ENCODE results near the gene CEP170. TPM values are rescaled to one million over a fixed set of nuclear protein-coding genes. Genes with fewer than 3 reads are reported as not detected.

Gene CEP170
- total RNA-seq, 4 donors from 2014 or later: 10.6 to 37.5 (median 16.6) TPM

DNA sequence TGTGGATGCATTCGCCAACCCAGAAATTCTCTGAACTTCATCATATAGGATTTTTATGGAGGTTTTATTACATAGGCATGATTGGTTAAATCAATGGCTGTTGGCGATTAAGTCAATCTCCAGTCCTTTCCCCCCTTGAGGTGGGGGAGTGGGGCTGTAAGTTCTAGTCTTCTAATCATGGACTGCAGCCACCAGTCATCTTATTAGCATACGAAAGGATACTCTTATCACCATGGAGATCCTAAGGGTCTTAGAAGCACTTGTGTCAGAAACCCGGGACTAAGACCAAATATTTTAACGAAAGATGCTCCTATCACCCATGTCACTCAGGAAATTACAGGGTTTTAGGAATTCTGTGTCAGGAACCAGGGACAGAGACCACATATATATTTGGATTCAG is 37.0 kb upstream of the CEP170 start:
- 94% methylated on average over 5 of the region's 5 CpGs for WGBS
- H3K4me1 ChIP-seq: peaks cover 5% of the 10 kb centered on the region
- peaks cover 48% of the 10 kb centered on the region for H3K36me3 ChIP-seq
- no peak for DNase-seq (ENCODE audit: low spot score in 2 of 2)
- TF ChIP-seq, protein P1, sequence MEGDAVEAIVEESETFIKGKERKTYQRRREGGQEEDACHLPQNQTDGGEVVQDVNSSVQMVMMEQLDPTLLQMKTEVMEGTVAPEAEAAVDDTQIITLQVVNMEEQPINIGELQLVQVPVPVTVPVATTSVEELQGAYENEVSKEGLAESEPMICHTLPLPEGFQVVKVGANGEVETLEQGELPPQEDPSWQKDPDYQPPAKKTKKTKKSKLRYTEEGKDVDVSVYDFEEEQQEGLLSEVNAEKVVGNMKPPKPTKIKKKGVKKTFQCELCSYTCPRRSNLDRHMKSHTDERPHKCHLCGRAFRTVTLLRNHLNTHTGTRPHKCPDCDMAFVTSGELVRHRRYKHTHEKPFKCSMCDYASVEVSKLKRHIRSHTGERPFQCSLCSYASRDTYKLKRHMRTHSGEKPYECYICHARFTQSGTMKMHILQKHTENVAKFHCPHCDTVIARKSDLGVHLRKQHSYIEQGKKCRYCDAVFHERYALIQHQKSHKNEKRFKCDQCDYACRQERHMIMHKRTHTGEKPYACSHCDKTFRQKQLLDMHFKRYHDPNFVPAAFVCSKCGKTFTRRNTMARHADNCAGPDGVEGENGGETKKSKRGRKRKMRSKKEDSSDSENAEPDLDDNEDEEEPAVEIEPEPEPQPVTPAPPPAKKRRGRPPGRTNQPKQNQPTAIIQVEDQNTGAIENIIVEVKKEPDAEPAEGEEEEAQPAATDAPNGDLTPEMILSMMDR (IDR thresholded peaks at IDR 0.05): no peak
- TF ChIP-seq EP300 (IDR thresholded peaks at IDR 0.05): no peak
- TF ChIP-seq POLR2A (IDR thresholded peaks at IDR 0.05): no peak
- TF ChIP-seq POLR2AphosphoS5 (IDR thresholded peaks at IDR 0.05): no peak
- no peak overlapping the region for H3K4me3 ChIP-seq
- no peaks in the 10 kb centered on the region for H3K27me3 ChIP-seq
- no peak overlapping the region for H3K27ac ChIP-seq
- H3K9me3 ChIP-seq: peaks cover 5% of the 10 kb centered on the region

DNA sequence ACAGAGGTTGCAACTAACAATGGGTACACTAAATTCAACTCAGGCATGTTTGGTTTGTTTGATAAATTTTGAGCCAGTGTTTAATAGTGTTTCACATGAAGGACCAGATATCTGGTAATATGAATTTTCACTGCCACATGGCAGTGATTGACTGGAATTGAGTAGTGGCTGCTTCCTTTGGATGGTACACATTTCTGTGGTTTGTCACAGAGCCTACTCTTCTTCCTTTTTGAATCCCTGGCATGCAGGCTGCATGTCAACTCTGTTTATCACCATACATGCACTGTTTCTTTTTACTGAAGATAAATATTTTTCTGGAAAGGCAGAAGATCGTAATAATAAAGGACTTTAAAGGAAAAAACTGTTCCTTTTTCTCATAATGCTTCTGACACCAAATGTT is 36.2 kb upstream of the CEP170 start:
- Histone ChIP-seq H3K9me3 (peaks cover 5% of the 10 kb centered on the region), H3K4me3 (no peak overlapping the region), H3K27me3 (no peaks in the 10 kb centered on the region), H3K36me3 (peaks cover 49% of the 10 kb centered on the region), H3K4me1 (peaks cover 5% of the 10 kb centered on the region), H3K27ac (no peak overlapping the region)
- no peak for DNase-seq (ENCODE audit: low spot score in 2 of 2)
- no peak for TF ChIP-seq POLR2A (IDR thresholded peaks at IDR 0.05)
- no peak for TF ChIP-seq EP300 (IDR thresholded peaks at IDR 0.05)
- 91% methylated on average over 1 of the region's 1 CpG for WGBS

DNA sequence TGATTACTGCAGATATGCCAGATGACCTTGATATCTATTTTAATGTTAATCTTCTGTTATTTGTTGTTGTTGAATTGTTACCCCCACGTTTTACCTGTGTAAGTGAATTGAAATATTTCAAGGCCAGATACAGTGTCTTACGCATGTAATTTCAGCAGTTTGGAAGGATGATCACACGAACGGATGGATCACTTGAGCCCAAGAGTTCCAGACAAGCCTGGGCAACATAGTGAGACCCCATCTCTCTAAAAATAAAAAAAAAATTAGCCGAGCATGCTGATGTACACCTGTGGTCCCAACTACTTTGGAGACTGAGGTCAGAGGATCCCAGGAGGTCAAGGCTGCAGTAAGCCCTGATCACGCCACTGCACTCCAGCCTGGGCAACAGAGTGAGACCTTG is 33.0 kb upstream of the CEP170 start:
- Histone ChIP-seq H3K27ac (no peak overlapping the region), H3K27me3 (no peaks in the 10 kb centered on the region)
- no peak for DNase-seq (ENCODE audit: low spot score in 2 of 2)

GRCh38 chr1:243287652-243288051 is 32.6 kb upstream of the CEP170 start:
- Histone ChIP-seq H3K36me3 (peaks cover 33% of the 10 kb centered on the region), H3K4me1 (peaks cover 5% of the 10 kb centered on the region), H3K27ac (no peak overlapping the region), H3K9me3 (no peaks in the 10 kb centered on the region), H3K4me3 (no peak overlapping the region), H3K27me3 (no peaks in the 10 kb centered on the region)
- TF ChIP-seq EP300 (IDR thresholded peaks at IDR 0.05) (no peak), POLR2AphosphoS5 (IDR thresholded peaks at IDR 0.05) (no peak), POLR2A (IDR thresholded peaks at IDR 0.05) (no peak)
- TF ChIP-seq, protein P1 (IDR thresholded peaks at IDR 0.05): no peak
- 40% methylated on average over 1 of the region's 1 CpG for WGBS
- no peak for DNase-seq (ENCODE audit: low spot score in 2 of 2)

More for the DNA sequence above, 33.0 kb upstream of the CEP170 start:
- TF ChIP-seq, protein P1 (IDR thresholded peaks at IDR 0.05): no peak
- TF ChIP-seq POLR2AphosphoS5 (IDR thresholded peaks at IDR 0.05): no peak
- no peak for TF ChIP-seq POLR2A (IDR thresholded peaks at IDR 0.05)
- no peak for TF ChIP-seq EP300 (IDR thresholded peaks at IDR 0.05)
- WGBS: 84% methylated on average over 6 of the region's 6 CpGs
- H3K9me3 ChIP-seq: peaks cover 3% of the 10 kb centered on the region
- H3K4me1 ChIP-seq: peaks cover 5% of the 10 kb centered on the region
- peaks cover 37% of the 10 kb centered on the region for H3K36me3 ChIP-seq
- no peak overlapping the region for H3K4me3 ChIP-seq

DNA sequence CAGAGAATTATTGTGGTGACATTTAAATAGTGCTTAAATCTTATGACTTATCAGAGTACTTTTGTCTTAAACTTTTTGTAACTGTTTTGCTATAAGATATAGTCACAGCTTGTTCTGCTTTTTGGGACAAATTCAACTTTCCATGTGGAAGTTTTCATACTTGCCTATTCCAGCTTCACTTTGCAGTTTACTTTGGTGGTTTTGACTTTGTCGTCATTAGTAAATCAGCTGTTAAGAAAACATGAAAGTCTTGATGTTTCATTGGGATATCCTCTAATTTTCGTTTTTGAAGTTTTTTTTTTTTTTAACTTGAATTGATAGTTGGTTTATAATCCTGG is 32.0 kb upstream of the CEP170 start:
- Histone ChIP-seq H3K27me3 (no peaks in the 10 kb centered on the region), H3K4me1 (peaks cover 5% of the 10 kb centered on the region), H3K4me3 (no peak overlapping the region), H3K9me3 (no peaks in the 10 kb centered on the region), H3K27ac (peak overlapping the region; percentile 38), H3K36me3 (peaks cover 34% of the 10 kb centered on the region)
- no peak for DNase-seq (ENCODE audit: low spot score in 2 of 2)
- WGBS: 57% methylated on average over 2 of the region's 2 CpGs
- TF ChIP-seq POLR2AphosphoS5 (IDR thresholded peaks at IDR 0.05) (no peak), EP300 (IDR thresholded peaks at IDR 0.05) (no peak), POLR2A (IDR thresholded peaks at IDR 0.05) (no peak)
- TF ChIP-seq, protein P1 (IDR thresholded peaks at IDR 0.05): no peak
